Measurements from ENCODE around the gene KIR3DL1.
"Not testable (repeated sequence)": the region's sequence is repeated elsewhere in the genome, so short reads cannot be mapped to it uniquely, and the experiment has no call there.

The KIR3DL1 gene

DNA sequence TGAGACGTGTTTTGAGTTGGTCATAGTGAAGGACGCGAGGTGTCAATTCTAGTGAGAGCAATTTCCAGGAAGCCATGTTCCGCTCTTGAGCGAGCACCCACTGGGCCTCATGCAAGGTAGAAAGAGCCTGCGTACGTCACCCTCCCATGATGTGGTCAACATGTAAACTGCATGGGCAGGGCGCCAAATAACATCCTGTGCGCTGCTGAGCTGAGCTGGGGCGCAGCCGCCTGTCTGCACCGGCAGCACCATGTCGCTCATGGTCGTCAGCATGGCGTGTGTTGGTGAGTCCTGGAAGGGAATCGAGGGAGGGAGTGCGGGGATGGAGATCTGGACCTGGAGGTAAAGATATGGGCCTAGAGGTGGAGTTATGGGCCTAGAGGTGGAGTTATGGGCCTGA lies at the start of gene KIR3DL1:
TSS of gene KIR3DL1 (plus strand) at position 218 of the 400 bp plus-strand sequence.
- POLR2A ChIA-PET; CTCF ChIA-PET; DNase-seq (ENCODE audit: extremely low spot score): not testable (repeated sequence)

DNA sequence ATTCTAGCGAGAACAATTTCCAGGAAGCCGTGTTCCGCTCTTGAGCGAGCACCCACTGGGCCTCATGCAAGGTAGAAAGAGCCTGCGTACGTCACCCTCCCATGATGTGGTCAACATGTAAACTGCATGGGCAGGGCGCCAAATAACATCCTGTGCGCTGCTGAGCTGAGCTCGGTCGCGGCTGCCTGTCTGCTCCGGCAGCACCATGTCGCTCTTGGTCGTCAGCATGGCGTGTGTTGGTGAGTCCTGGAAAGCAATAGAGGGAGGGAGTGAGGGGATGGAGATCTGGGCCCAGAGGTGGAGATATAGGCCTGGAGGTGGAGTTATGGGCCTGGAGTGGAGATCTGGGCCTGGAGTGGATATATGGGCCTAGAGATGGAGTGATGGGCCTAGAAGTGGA lies 46.6 kb upstream of the KIR3DL1 start, which contains the start of gene KIR2DL1:
TSS of gene KIR2DL1 (plus strand) at position 148 of the 400 bp plus-strand sequence. CDS start at position 206, 58 bp downstream.
- CTCF ChIA-PET; DNase-seq (ENCODE audit: extremely low spot score); POLR2A ChIA-PET: not testable (repeated sequence)

DNA sequence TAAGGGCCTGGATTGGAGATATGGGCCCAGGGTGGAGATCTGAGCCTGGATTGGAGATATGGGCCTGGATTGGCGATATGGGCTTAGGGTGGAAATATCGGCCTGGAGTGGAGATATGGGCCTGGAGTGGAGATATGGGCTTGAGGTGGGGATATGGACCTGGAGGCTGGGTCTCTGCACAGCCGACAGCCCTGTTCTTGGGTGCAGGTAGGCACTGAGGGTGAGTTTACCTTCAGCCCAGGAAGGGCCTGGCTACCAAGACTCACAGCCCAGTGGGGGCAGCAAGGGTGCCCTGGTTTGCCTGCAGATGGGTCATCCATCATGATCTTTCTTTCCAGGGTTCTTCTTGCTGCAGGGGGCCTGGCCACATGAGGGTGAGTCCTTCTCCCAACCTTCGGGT lies 45.8 kb upstream of the KIR3DL1 start:
- POLR2A ChIA-PET; CTCF ChIA-PET; DNase-seq (ENCODE audit: extremely low spot score): not testable (repeated sequence)

DNA sequence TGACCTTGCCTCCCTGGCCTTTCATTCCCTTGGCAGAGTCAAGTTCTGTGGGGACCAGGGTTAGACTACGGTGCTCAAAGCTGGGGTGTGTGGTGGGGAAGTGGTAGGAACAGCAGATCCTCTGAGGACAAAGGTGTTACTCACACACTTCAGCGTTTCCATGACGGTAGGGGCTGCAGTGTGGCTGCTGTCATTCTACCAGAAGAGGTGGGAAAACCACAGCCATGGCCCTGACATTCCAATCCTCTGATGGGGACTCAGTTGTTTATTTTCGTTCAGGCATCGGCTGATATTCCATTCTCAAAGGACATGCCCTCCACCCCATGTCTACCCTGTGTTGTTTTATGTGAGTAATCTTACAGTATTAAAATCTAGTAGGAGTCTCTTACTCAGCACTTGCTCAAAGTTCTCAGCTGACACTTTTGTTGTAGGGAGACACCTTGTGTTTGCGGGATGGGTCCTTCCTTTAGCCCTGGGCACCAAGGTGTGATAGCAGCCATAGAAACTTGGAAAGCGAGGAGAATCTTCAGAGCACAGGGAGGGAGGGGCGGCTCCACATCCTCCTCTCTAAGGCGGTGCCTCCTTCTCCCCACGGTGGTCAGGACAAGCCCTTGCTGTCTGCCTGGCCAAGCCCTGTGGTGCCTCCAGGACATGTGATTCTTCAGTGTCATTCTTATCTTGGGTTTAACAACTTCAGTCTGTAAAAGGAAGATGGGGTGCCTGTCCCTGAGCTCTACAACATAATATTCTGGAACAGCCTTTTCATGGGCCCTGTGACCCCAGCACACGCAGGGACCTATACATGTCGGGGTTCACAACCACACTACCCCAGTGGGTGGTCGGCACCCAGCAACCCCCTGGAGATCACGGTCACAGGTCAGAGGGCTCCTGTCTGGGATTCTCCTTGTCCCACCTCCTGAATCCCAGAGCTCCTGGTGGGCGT lies 45.0 kb upstream of the KIR3DL1 start:
- CTCF ChIA-PET; POLR2A ChIA-PET; DNase-seq (ENCODE audit: extremely low spot score): not testable (repeated sequence)

DNA sequence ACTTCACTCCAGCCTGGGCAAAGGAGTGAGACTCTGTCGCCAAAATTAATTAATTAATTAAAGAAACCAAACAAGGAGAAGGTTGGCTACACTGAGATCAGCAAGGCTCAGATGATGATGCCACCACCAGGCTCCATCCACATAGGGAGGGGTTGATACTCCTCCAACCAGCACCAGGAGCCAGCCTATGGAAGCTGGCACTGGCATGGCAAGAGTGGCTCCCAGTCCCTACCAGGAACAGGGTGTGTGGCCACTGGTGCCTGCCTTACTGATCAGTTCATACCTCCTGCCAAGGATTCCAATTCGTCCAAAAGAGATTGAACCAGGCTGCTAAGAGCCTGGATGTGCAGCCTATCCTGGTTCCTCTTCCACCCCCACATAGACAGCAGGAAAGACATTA lies 43.6 kb upstream of the KIR3DL1 start:
- DNase-seq (ENCODE audit: extremely low spot score); POLR2A ChIA-PET; CTCF ChIA-PET: not testable (repeated sequence)

DNA sequence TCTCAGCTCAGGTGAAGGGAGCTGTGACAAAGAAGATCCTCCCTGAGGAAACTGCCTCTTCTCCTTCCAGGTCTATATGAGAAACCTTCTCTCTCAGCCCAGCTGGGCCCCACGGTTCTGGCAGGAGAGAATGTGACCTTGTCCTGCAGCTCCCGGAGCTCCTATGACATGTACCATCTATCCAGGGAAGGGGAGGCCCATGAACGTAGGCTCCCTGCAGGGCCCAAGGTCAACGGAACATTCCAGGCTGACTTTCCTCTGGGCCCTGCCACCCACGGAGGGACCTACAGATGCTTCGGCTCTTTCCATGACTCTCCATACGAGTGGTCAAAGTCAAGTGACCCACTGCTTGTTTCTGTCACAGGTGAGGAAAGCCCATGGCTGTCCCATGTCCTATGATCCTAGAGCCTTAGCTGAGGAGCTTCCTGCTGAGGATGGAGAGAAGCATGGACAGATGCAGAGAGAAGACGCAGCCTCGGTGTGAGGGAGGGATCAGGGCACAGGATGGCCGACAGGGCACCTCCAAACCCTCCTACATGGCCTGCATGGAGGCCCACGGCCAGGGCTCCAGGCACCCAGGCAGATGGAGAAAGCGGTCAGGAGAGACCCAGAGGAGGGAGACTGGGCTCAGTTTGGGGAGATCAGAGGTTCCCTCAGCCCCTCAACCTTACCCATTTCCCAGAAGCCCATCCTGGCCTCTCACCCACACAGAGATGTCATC lies 41.0 kb upstream of the KIR3DL1 start:
- DNase-seq (ENCODE audit: extremely low spot score); POLR2A ChIA-PET; CTCF ChIA-PET: not testable (repeated sequence)

DNA sequence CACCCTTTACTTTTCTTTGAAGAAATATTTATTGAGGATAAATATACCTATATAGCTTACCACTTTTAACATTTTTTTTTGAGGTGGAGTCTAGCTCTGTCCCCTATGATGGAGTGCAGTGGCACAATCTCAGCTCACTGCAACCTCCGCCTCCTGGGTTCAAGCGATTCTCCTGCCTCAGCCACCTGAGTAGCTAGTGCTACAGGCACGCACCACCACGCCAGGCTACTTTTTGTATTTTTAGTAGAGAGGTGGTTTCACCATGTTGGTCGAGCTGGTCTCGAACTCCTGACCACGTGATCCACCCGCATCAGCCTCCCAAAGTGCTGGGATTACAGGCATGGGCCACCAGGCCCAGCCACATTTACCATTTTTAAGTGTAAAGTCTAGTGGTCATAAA lies 40.4 kb upstream of the KIR3DL1 start:
- POLR2A ChIA-PET; DNase-seq (ENCODE audit: extremely low spot score); CTCF ChIA-PET: not testable (repeated sequence)

DNA sequence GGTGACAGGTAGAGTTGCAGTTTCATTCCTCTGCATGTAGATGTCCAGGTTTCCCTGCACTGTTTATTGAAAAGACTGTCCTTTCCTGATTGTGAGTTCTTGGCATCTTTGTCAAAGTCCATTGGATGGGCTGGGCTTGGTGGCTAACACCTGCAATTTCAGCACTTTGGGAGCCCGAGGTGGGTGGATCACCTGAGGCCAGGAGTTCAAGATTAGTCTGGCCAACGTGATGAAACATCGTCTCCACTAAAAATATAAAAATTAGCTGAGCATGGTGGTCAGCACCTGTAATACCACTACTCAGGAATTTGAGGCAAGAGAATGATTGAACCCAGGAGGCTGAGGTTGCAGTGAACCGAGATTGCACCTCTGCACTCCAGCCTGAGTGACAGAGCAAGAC lies 38.4 kb upstream of the KIR3DL1 start:
- POLR2A ChIA-PET; DNase-seq (ENCODE audit: extremely low spot score); CTCF ChIA-PET: not testable (repeated sequence)

DNA sequence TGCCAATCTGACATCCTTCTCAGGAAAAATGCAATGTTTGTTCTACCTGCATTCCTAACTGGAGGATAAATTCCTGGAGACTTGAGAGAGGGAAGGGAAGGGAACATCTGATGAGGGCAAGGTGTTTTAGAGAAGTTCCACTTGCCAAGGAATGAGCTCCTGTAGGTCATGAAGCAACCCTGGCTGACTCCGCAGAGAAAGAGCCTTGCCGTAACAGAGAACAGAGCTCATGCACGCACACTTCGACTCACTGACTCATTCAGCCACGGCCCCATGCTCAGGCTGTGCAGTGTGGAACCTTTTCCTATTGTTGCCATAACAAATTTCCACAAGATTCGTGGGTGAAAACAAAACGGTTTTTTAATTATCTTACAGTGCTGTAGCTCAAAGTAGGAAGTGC lies 37.4 kb upstream of the KIR3DL1 start:
- DNase-seq (ENCODE audit: extremely low spot score); POLR2A ChIA-PET; CTCF ChIA-PET: not testable (repeated sequence)

DNA sequence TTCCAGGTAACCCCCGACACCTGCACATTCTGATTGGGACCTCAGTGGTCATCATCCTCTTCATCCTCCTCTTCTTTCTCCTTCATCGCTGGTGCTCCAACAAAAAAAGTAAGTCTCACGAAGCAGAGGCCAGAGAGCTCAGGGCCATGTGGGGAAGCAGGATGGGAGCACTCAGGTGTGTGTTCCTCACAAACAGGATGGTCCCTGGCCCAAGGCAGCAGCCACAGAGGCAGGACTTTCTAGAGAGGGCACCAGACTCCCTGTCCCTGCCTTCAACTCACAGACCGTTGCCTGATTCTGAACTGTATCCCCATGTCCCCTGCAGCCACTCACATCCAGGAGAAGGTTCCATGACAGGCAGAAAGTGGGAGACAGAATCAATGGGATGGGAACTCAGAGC lies 33.4 kb upstream of the KIR3DL1 start:
- CTCF ChIA-PET; DNase-seq (ENCODE audit: extremely low spot score); POLR2A ChIA-PET: not testable (repeated sequence)

DNA sequence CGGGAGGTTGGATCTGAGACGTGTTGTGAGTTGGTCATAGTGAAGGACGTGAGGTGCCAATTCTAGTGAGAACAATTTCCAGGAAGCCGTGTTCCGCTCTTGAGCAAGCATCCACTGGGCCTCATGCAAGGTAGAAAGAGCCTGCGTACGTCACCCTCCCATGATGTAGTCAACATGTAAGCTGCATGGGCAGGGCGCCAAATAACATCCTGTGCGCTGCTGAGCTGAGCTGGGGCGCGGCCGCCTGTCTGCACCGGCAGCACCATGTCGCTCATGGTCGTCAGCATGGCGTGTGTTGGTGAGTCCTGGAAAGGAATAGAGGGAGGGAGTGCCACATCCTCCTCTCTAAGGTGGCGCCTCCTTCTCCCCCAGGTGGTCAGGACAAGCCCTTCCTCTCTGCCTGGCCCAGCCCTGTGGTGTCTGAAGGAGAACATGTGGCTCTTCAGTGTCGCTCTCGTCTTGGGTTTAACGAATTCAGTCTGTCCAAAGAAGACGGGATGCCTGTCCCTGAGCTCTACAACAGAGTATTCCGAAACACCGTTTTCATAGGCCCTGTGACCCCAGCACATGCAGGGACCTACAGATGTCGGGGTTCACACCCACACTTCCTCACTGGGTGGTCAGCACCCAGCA lies 30.1 kb upstream of the KIR3DL1 start:
- CTCF ChIA-PET; DNase-seq (ENCODE audit: extremely low spot score); POLR2A ChIA-PET: not testable (repeated sequence)

DNA sequence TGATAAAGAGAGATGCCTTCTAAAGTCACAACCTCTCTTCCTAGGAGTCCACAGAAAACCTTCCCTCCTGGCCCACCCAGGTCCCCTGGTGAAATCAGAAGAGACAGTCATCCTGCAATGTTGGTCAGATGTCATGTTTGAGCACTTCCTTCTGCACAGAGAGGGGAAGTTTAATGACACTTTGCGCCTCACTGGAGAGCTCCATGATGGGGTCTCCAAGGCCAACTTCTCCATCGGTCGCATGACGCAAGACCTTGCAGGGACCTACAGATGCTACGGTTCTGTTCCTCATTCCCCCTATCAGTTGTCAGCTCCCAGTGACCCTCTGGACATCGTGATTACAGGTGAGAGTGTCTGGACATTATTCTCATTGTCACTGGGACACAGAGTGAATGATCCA lies 28.1 kb upstream of the KIR3DL1 start:
- POLR2A ChIA-PET; DNase-seq (ENCODE audit: extremely low spot score); CTCF ChIA-PET: not testable (repeated sequence)

DNA sequence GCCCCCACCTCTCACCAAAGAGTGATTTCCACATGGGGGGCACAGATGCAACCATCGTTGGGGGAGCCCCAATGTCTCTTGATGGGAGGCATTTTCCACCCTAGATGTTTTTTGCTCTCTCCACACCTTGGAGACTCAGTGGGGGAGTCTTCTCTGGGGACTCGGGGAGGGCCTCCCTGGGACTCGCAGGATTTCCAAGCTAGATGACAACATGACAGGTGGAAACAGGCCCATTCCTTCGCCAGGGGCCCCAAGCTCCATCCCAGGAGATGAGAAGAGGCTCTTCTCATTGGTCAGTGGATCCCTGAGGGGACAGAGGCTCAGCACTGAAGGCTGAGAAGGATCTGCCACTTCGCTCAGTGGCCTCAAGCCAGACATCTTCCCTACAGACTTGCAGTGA lies 25.6 kb upstream of the KIR3DL1 start:
- ChIA-PET CTCF (no interaction called here), POLR2A (no interaction called here)
- TF ChIP-seq BHLHE40 (IDR thresholded peaks at IDR 0.05; ENCODE audit: borderline replicate concordance) (no peak), LEF1 (IDR thresholded peaks at IDR 0.05; ENCODE audit: borderline replicate concordance) (no peak), L3MBTL2 (conservative IDR thresholded peaks at IDR 0.05) (no peak), FOXM1 (IDR thresholded peaks at IDR 0.05; ENCODE audit: borderline replicate concordance) (no peak), NFRKB (IDR thresholded peaks at IDR 0.05) (no peak), SP1 (IDR thresholded peaks at IDR 0.05) (no peak), FOXK2 (IDR thresholded peaks at IDR 0.05) (no peak), HDGF (IDR thresholded peaks at IDR 0.05; ENCODE audit: borderline replicate concordance) (no peak), CTBP1 (IDR thresholded peaks at IDR 0.05; ENCODE audit: borderline replicate concordance) (no peak)
- TF ChIP-seq, protein P1, sequence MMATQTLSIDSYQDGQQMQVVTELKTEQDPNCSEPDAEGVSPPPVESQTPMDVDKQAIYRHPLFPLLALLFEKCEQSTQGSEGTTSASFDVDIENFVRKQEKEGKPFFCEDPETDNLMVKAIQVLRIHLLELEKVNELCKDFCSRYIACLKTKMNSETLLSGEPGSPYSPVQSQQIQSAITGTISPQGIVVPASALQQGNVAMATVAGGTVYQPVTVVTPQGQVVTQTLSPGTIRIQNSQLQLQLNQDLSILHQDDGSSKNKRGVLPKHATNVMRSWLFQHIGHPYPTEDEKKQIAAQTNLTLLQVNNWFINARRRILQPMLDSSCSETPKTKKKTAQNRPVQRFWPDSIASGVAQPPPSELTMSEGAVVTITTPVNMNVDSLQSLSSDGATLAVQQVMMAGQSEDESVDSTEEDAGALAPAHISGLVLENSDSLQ (IDR thresholded peaks at IDR 0.05) = no peak
- DNase-seq (ENCODE audit: extremely low spot score) = no peak

Data from HEK293T (cell line).